ENCODE measurements around the gene PHB1. TPM values are rescaled to one million over a fixed set of nuclear protein-coding genes. Genes with fewer than 3 reads are reported as not detected.
A peak's percentile ranks its signal among the peaks of the same experiment; 100 is the strongest.
"Not testable (repeated sequence)": the region's sequence is repeated elsewhere in the genome, so short reads cannot be mapped to it uniquely, and the experiment has no call there.

PHB1 gene
- total RNA-seq, 1 donor from 2014 or later: 168 TPM

DNA sequence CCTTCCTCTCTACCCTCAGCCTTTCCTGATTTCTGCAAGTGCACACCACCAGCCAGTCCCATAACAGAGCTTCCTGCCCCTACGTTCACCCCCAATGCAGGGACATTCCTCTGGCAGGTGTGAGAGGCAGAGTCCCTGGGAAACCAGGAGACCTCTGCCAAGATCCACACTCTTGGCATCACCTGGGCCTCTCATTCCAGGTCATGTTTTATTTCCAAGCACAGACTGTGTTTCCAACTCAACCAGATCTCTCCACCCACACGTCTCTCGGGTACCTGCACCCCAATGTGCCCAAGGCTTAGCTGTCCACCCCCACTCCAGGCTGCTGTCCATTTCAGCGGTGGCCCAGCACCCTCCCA is 21.0 kb upstream of the PHB1 start:
- H3K27ac Mint-ChIP-seq: no peak overlapping the region
- DNase-seq (ENCODE audit: low spot score, unreplicated experiment): no peak
- H3K4me3 Mint-ChIP-seq (ENCODE audit: low read depth): no peak overlapping the region
- no peaks in the 10 kb centered on the region for H3K36me3 Mint-ChIP-seq (ENCODE audit: insufficient read depth)
- H3K4me1 Mint-ChIP-seq (ENCODE audit: low read depth): peaks cover 7% of the 10 kb centered on the region
- H3K9me3 Mint-ChIP-seq (ENCODE audit: low read depth): no peaks in the 10 kb centered on the region
- TF ChIP-seq, protein P1, sequence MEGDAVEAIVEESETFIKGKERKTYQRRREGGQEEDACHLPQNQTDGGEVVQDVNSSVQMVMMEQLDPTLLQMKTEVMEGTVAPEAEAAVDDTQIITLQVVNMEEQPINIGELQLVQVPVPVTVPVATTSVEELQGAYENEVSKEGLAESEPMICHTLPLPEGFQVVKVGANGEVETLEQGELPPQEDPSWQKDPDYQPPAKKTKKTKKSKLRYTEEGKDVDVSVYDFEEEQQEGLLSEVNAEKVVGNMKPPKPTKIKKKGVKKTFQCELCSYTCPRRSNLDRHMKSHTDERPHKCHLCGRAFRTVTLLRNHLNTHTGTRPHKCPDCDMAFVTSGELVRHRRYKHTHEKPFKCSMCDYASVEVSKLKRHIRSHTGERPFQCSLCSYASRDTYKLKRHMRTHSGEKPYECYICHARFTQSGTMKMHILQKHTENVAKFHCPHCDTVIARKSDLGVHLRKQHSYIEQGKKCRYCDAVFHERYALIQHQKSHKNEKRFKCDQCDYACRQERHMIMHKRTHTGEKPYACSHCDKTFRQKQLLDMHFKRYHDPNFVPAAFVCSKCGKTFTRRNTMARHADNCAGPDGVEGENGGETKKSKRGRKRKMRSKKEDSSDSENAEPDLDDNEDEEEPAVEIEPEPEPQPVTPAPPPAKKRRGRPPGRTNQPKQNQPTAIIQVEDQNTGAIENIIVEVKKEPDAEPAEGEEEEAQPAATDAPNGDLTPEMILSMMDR (IDR thresholded peaks at IDR 0.05; ENCODE audit: unreplicated experiment): no peak
- H3K27me3 Mint-ChIP-seq: peaks cover 46% of the 10 kb centered on the region

DNA sequence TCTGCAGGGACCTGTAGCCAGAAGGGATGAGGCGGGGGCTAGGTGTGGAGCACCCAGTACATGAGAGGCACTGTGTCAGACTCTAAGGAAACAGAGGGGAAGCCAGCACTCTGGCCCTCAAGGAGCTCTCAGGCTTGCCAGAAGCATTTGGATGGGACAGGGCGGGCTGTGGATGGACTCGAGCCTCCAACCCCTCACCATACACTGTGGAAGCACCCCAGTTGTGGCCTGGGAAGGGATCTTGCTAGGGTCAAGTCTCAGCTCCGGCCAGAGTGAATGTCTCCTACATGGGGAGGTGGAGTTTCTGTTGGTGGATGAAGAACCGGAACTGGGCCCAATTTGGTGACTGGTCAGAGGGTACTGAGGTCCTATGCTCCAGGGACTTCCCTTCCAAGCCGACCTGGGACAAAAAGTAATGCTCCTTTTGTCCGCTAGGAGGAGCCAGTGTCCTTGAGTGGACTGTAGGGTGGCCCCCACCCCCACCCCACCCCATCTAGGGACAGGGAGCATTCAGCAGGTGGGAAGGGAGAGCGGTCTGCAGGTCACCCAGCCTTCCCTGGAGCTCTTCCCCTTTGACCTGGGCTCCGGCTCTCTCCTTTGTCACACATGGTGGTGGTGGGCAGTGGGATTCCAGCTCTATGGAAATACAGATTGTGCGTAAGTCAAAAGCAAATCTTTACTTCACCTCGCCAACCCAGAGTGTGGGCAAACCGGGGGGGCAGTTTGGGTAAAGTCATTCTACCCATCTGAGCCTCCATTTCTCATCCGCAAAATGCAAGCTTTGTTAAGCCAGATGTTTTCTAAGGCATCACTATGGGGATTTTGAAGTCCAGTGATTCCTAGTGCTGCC is 20.4 kb upstream of the PHB1 start:
- peak; percentile 49 for DNase-seq (ENCODE audit: low spot score, unreplicated experiment)
- H3K9me3 Mint-ChIP-seq (ENCODE audit: low read depth): no peaks in the 10 kb centered on the region
- TF ChIP-seq, protein P1 (IDR thresholded peaks at IDR 0.05; ENCODE audit: unreplicated experiment): peak; percentile 72
- H3K4me1 Mint-ChIP-seq (ENCODE audit: low read depth): peaks cover 7% of the 10 kb centered on the region
- no peak overlapping the region for H3K27ac Mint-ChIP-seq
- no peaks in the 10 kb centered on the region for H3K36me3 Mint-ChIP-seq (ENCODE audit: insufficient read depth)
- H3K4me3 Mint-ChIP-seq (ENCODE audit: low read depth): no peak overlapping the region
- peaks cover 40% of the 10 kb centered on the region for H3K27me3 Mint-ChIP-seq

DNA sequence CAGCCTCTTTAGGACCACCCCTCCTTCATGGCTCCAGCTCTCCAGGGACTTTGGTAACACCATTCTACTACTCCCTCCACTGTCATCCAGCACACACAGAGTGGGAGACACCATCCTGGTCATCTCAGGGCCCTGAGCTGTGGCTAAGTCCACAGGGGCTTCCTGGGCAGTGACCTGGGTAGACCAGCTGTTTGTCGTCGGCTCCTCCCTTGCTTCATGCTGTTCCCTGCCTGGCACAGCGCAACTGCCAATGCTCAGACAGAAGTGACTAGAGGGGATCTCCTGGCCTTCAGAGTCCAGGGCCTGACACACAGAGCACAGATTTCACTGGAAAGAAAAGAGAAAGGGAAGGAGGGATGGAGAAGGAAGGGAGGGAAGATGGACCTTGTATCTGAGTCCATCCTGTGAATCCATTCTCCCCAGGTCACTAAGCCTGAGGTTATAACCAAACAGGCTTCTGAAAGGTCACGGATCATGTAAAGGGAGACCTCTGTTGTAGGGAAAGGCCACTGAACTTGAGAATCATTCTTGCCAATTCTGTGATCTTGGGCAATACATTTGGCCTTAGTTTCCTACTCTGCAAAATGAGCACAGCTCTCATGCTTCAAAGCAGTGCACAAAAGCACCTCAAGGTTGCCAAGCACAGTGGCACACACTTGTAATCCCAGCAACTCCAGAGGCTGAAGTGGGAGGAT is 18.5 kb upstream of the PHB1 start:
- H3K27ac Mint-ChIP-seq: no peak overlapping the region
- peaks cover 31% of the 10 kb centered on the region for H3K27me3 Mint-ChIP-seq
- no peaks in the 10 kb centered on the region for H3K9me3 Mint-ChIP-seq (ENCODE audit: low read depth)
- H3K36me3 Mint-ChIP-seq (ENCODE audit: insufficient read depth): no peaks in the 10 kb centered on the region
- DNase-seq (ENCODE audit: low spot score, unreplicated experiment): no peak
- no peak overlapping the region for H3K4me3 Mint-ChIP-seq (ENCODE audit: low read depth)
- TF ChIP-seq, protein P1 (IDR thresholded peaks at IDR 0.05; ENCODE audit: unreplicated experiment): no peak
- H3K4me1 Mint-ChIP-seq (ENCODE audit: low read depth): peaks cover 2% of the 10 kb centered on the region

DNA sequence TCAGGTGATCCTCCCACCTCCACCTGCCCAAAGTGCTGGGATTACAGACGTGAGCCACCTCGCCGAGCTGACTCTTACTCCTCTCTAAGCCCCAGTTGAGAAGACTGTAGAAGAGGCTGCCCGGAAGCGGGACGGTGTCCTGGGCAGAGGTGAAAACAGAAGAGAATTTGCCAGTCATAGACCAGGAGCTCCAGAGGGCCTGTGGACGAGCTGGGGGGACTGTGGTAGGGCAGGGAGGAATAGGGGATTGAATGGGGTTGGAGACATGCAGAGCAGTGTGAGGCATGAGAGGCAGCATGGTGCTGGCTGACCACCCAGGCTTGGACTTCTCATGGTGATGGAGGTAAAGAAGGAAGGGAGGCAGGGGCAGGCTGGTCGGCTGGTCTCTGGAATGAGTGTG is 17.1 kb upstream of the PHB1 start:
- Mint-ChIP-seq H3K27ac (peak overlapping the region; percentile 56), H3K4me1 (ENCODE audit: low read depth) (no peaks in the 10 kb centered on the region)
- TF ChIP-seq, protein P1 (IDR thresholded peaks at IDR 0.05; ENCODE audit: unreplicated experiment): no peak

DNA sequence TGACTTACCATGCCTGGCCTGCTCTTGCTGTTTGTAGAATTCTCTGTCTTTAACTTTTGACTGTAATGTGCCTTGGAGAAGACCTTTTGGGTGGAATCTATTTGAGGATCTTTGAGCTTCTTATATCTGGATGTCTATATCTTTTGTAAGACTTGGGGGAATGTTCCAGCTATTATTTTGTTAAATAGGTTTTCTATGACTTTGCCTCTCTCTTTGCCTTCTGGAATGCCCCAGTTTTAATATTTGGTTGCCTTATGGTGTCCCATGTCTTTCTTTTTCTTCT is 10.3 kb upstream of the PHB1 start:
- H3K9me3 Mint-ChIP-seq (ENCODE audit: low read depth): peaks cover 10% of the 10 kb centered on the region
- TF ChIP-seq, protein P1 (IDR thresholded peaks at IDR 0.05; ENCODE audit: unreplicated experiment): no peak
- H3K36me3 Mint-ChIP-seq (ENCODE audit: insufficient read depth): peaks cover 2% of the 10 kb centered on the region
- peaks cover 9% of the 10 kb centered on the region for H3K27me3 Mint-ChIP-seq
- H3K4me3 Mint-ChIP-seq (ENCODE audit: low read depth): no peak overlapping the region
- no peaks in the 10 kb centered on the region for H3K4me1 Mint-ChIP-seq (ENCODE audit: low read depth)
- no peak for DNase-seq (ENCODE audit: low spot score, unreplicated experiment)
- H3K27ac Mint-ChIP-seq: no peak overlapping the region

More for the DNA sequence above, 17.1 kb upstream of the PHB1 start:
- no peak overlapping the region for H3K4me3 Mint-ChIP-seq (ENCODE audit: low read depth)
- DNase-seq (ENCODE audit: low spot score, unreplicated experiment): no peak
- no peaks in the 10 kb centered on the region for H3K36me3 Mint-ChIP-seq (ENCODE audit: insufficient read depth)
- peaks cover 28% of the 10 kb centered on the region for H3K27me3 Mint-ChIP-seq
- no peaks in the 10 kb centered on the region for H3K9me3 Mint-ChIP-seq (ENCODE audit: low read depth)

DNA sequence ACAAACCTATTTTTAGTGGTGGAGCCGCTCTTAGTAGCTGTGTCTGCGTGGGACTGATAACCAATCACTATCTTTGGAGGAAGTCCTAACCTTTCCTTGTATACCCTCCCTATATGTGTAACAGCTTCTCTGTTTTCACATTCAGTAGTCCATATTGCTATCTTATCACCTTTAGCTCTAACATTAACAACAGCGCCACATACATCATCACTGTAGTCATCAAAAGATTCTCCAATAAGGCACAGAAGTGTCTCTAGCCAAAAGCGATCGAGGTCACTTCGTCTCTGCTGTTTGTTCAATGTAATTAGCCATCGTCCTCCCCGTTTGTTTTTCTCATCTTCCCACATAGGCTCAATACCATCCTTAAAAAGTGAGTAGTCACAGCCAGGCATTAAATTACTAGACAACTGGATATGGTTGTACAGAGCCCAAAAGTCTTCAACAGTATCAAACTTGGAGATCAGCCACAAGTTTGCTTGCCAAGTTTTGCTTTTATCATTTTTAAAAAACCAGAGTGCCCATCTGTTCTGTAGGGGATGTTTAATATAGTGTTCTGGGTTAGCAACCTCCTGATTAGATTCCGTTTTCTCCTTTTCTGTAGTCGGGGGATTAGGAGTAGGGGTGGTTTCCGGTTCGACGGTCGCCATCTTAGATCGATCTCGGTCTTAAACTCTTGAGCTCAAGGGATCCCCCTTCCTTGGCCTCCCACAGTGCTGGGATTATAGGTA is 9.8 kb upstream of the PHB1 start:
- DNase-seq (ENCODE audit: low spot score, unreplicated experiment); H3K4me1 Mint-ChIP-seq (ENCODE audit: low read depth); H3K27me3 Mint-ChIP-seq; H3K27ac Mint-ChIP-seq; H3K9me3 Mint-ChIP-seq (ENCODE audit: low read depth); H3K4me3 Mint-ChIP-seq (ENCODE audit: low read depth); H3K36me3 Mint-ChIP-seq (ENCODE audit: insufficient read depth): not testable (repeated sequence)

All from progenitor cell of endocrine pancreas (in vitro differentiated cells).